CD4-positive, alpha-beta T cell treated with Interleukin-17A for 4 hours (primary cell): Measurements from ENCODE around the gene ZNF208.
"Not testable (repeated sequence)": the region's sequence is repeated elsewhere in the genome, so short reads cannot be mapped to it uniquely, and the experiment has no call there.

Experiments
- DNase-seq: peaks from one replicate; pipeline ENCODE4 v3.0.0-alpha.2; 2020; ENCODE audit warnings: mixed read lengths

Gene ZNF208

GRCh38 chr19:22010437-22011143 lies at the start of gene ZNF208:
TSS of gene ZNF208 (minus strand) at chr19:22010943. CDS start at chr19:22010794, 149 bp downstream.
- DNase-seq = peak; percentile 22

- no peak for DNase-seq
Measured at GRCh38 chr19:22052644-22053013, 41.9 kb upstream of the ZNF208 start.

GRCh38 chr19:22041151-22041550 lies 30.4 kb upstream of the ZNF208 start:
- not testable (repeated sequence) for DNase-seq

- no peak for DNase-seq
Measured at GRCh38 chr19:22030680-22031079, 19.9 kb upstream of the ZNF208 start.

GRCh38 chr19:22026687-22027086 lies 15.9 kb upstream of the ZNF208 start:
- DNase-seq = no peak

GRCh38 chr19:22025539-22025938 lies 14.8 kb upstream of the ZNF208 start:
- DNase-seq = not testable (repeated sequence)

- no peak for DNase-seq
Measured at GRCh38 chr19:21970466-21970865, 40.3 kb downstream of the ZNF208 start.

GRCh38 chr19:21947775-21948174 lies 63.0 kb downstream of the ZNF208 start:
- DNase-seq = no peak

- no peak for DNase-seq
Measured at GRCh38 chr19:21940684-21941083, 70.1 kb downstream of the ZNF208 start.

GRCh38 chr19:21934593-21934992 lies 76.2 kb downstream of the ZNF208 start:
- no peak for DNase-seq

- no peak for DNase-seq
Measured at GRCh38 chr19:21934131-21934530, 76.6 kb downstream of the ZNF208 start.

GRCh38 chr19:21922276-21922675 lies 88.5 kb downstream of the ZNF208 start:
- no peak for DNase-seq

- DNase-seq = no peak
Measured at GRCh38 chr19:21921691-21922180, 89.0 kb downstream of the ZNF208 start.

GRCh38 chr19:21915411-21915810 lies 95.3 kb downstream of the ZNF208 start:
- no peak for DNase-seq

GRCh38 chr19:21912654-21913053 lies 98.1 kb downstream of the ZNF208 start:
- no peak for DNase-seq

GRCh38 chr19:21910318-21910717 lies 100.4 kb downstream of the ZNF208 start:
- DNase-seq = no peak

GRCh38 chr19:21908066-21908465 lies 102.7 kb downstream of the ZNF208 start:
- no peak for DNase-seq

- DNase-seq = no peak
Measured at GRCh38 chr19:21907516-21907915, 103.2 kb downstream of the ZNF208 start.

GRCh38 chr19:21902571-21902970 lies 108.2 kb downstream of the ZNF208 start:
- DNase-seq = no peak

- DNase-seq = no peak
Measured at GRCh38 chr19:21901861-21902260, 108.9 kb downstream of the ZNF208 start.

- no peak for DNase-seq
Measured at GRCh38 chr19:21900401-21900800, 110.3 kb downstream of the ZNF208 start.

- DNase-seq = no peak
Measured at GRCh38 chr19:21891086-21891485, 119.7 kb downstream of the ZNF208 start.

- DNase-seq = peak; percentile 8
Measured at GRCh38 chr19:21890017-21890416, 120.7 kb downstream of the ZNF208 start.

- not testable (repeated sequence) for DNase-seq
Measured at GRCh38 chr19:21885516-21885915, 125.2 kb downstream of the ZNF208 start.

- not testable (repeated sequence) for DNase-seq
Measured at GRCh38 chr19:21884786-21885185, 126.0 kb downstream of the ZNF208 start.
